ENCODE data around the gene VPS39.

The VPS39 gene

GRCh38 chr15:42146551-42147430 lies 61.3 kb downstream of the VPS39 start:
- no peak for DNase-seq (ENCODE audit: low read depth in 3 of 3)

- no peak for DNase-seq (ENCODE audit: low read depth in 3 of 3)
These were observed 62.3 kb downstream of the VPS39 start for GRCh38 chr15:42145546-42146455.

- DNase-seq (ENCODE audit: low read depth in 3 of 3): no peak
These were observed 63.2 kb downstream of the VPS39 start for GRCh38 chr15:42144841-42145375.

- no peak for DNase-seq (ENCODE audit: low read depth in 3 of 3)
These were observed 64.1 kb downstream of the VPS39 start for GRCh38 chr15:42143866-42144625.

GRCh38 chr15:42143356-42143755 lies 64.7 kb downstream of the VPS39 start:
- DNase-seq (ENCODE audit: low read depth in 3 of 3): no peak

GRCh38 chr15:42141795-42142667 lies 66.1 kb downstream of the VPS39 start:
- DNase-seq (ENCODE audit: low read depth in 3 of 3): no peak

GRCh38 chr15:42141246-42141645 lies 66.9 kb downstream of the VPS39 start:
- DNase-seq (ENCODE audit: low read depth in 3 of 3): no peak

GRCh38 chr15:42140383-42141070 lies 67.6 kb downstream of the VPS39 start:
- no peak for DNase-seq (ENCODE audit: low read depth in 3 of 3)

GRCh38 chr15:42139596-42139995 lies 68.5 kb downstream of the VPS39 start:
- no peak for DNase-seq (ENCODE audit: low read depth in 3 of 3)

GRCh38 chr15:42138968-42139386 lies 69.1 kb downstream of the VPS39 start:
- no peak for DNase-seq (ENCODE audit: low read depth in 3 of 3)

GRCh38 chr15:42138411-42138810 lies 69.7 kb downstream of the VPS39 start:
- no peak for DNase-seq (ENCODE audit: low read depth in 3 of 3)

- no peak for DNase-seq (ENCODE audit: low read depth in 3 of 3)
These were observed 70.4 kb downstream of the VPS39 start for GRCh38 chr15:42137461-42138261.

- no peak for DNase-seq (ENCODE audit: low read depth in 3 of 3)
These were observed 71.6 kb downstream of the VPS39 start for GRCh38 chr15:42136513-42136912.

GRCh38 chr15:42135351-42135750 lies 72.8 kb downstream of the VPS39 start:
- DNase-seq (ENCODE audit: low read depth in 3 of 3): no peak

GRCh38 chr15:42134617-42135245 lies 73.4 kb downstream of the VPS39 start:
- no peak for DNase-seq (ENCODE audit: low read depth in 3 of 3)

- DNase-seq (ENCODE audit: low read depth in 3 of 3): peak; percentile 11 to 63 (median 15)
These were observed 74.1 kb downstream of the VPS39 start for GRCh38 chr15:42133886-42134502.

- DNase-seq (ENCODE audit: low read depth in 3 of 3): no peak
These were observed 74.7 kb downstream of the VPS39 start for GRCh38 chr15:42133356-42133755.

Data from stimulated activated CD4-positive, alpha-beta T cell treated with anti-CD3 and anti-CD28 coated beads, TNF-alpha, amount 100 ng/mL, for 24 hours (primary cell).